ENCODE results near the gene VPS16.
"Not testable (repeated sequence)": the region's sequence is repeated elsewhere in the genome, so short reads cannot be mapped to it uniquely, and the experiment has no call there.

VPS16 gene

GRCh38 chr20:2807929-2808328, 32.6 kb upstream of the VPS16 start:
- not testable (repeated sequence) for DNase-seq

GRCh38 chr20:2809690-2810089, 30.9 kb upstream of the VPS16 start:
- DNase-seq: no peak

GRCh38 chr20:2812189-2812588, 28.4 kb upstream of the VPS16 start:
- DNase-seq: no peak

GRCh38 chr20:2814076-2814475, 26.5 kb upstream of the VPS16 start:
- DNase-seq: no peak

- peak in 1 of 2 donors; percentile 86 for DNase-seq
Observed at GRCh38 chr20:2814587-2815051, 25.9 kb upstream of the VPS16 start, which contains the start of gene C20orf141. Gene C20orf141, plus strand, starts transcription at chr20:2814987. Its CDS starts 198 bp downstream, at chr20:2815185.

- no peak for DNase-seq
Observed at GRCh38 chr20:2815242-2815900, 25.2 kb upstream of the VPS16 start.

GRCh38 chr20:2816030-2816582, 24.4 kb upstream of the VPS16 start, which contains the start of gene TMEM239:
Gene TMEM239, plus strand, starts transcription at chr20:2816364. Its CDS starts 191 bp downstream, at chr20:2816555.
- DNase-seq: no peak

- no peak for DNase-seq
Observed at GRCh38 chr20:2816583-2817340, 23.8 kb upstream of the VPS16 start.

GRCh38 chr20:2817341-2817726, 23.2 kb upstream of the VPS16 start:
- DNase-seq: no peak

GRCh38 chr20:2817891-2818595, 22.5 kb upstream of the VPS16 start:
- DNase-seq: no peak

GRCh38 chr20:2820084-2820895, 20.3 kb upstream of the VPS16 start:
- no peak for DNase-seq

GRCh38 chr20:2820896-2821869, 19.4 kb upstream of the VPS16 start:
- no peak for DNase-seq

- no peak for DNase-seq
Observed at GRCh38 chr20:2822073-2822472, 18.5 kb upstream of the VPS16 start.

GRCh38 chr20:2825761-2826160, 14.8 kb upstream of the VPS16 start:
- no peak for DNase-seq

GRCh38 chr20:2826655-2827054, 13.9 kb upstream of the VPS16 start:
- DNase-seq: no peak

GRCh38 chr20:2829376-2829775, 11.2 kb upstream of the VPS16 start:
- DNase-seq: no peak

GRCh38 chr20:2831206-2831605, 9.3 kb upstream of the VPS16 start:
- not testable (repeated sequence) for DNase-seq

GRCh38 chr20:2833761-2834160, 6.8 kb upstream of the VPS16 start:
- no peak for DNase-seq

- no peak for DNase-seq
Observed at GRCh38 chr20:2834401-2835110, 6.0 kb upstream of the VPS16 start.

GRCh38 chr20:2835331-2835796, 5.2 kb upstream of the VPS16 start:
- no peak for DNase-seq

Data from bone marrow (tissue), 2 donors.